HepG2 (cell line): ENCODE results near the gene FANCG. TPM values are rescaled to one million over a fixed set of nuclear protein-coding genes. Genes with fewer than 3 reads are reported as not detected.
A peak's percentile ranks its signal among the peaks of the same experiment; 100 is the strongest.

ENCODE experiments used
- ATRX ChIP-seq: sonication (generic); formaldehyde crosslinking; IDR thresholded peaks from 2 replicates; pipeline ENCODE4 v1.4.0; 2020; ENCODE audit warnings: missing genetic modification reagents, borderline replicate concordance
- EEA1 ChIP-seq: sonication (generic); formaldehyde crosslinking; IDR thresholded peaks from 2 replicates; pipeline ENCODE4 v1.5.1; 2020; ENCODE audit warnings: mild to moderate bottlenecking, missing genetic modification reagents, borderline replicate concordance
- EHMT2 ChIP-seq: fragments of 200-600 bp; sonication (generic); IDR thresholded peaks from 2 replicates; pipeline ENCODE4 v1.7.0; 2017; ENCODE audit warnings: antibody characterized with exemption, low read depth, low read length, borderline replicate concordance
- FOXA3 ChIP-seq: IDR thresholded peaks from 2 replicates; pipeline ENCODE4 v1.6.1; 2016; ENCODE audit warnings: missing genetic modification reagents, missing compliant biosample characterization
- FOXP1 ChIP-seq, 2 experiments: fragments of 450-650 bp in 1 of 2; IDR thresholded peaks; 2 replicates each; pipeline ENCODE4 v1.6.1; 2017 to 2018; ENCODE audit warnings: antibody characterized with exemption in 1 of 2
- HOXA5 ChIP-seq: sonication (generic); formaldehyde crosslinking; IDR thresholded peaks from 2 replicates; pipeline ENCODE4 v1.4.0; 2020; ENCODE audit warnings: missing genetic modification reagents
- ISX ChIP-seq: sonication (generic); formaldehyde crosslinking; conservative IDR thresholded peaks from 2 replicates; pipeline ENCODE4 v1.5.0; 2020; ENCODE audit warnings: missing genetic modification reagents
- KDM5B ChIP-seq: sonication (generic); formaldehyde crosslinking; IDR thresholded peaks from 2 replicates; pipeline ENCODE4 v1.4.0; 2020; ENCODE audit warnings: missing genetic modification reagents, mild to moderate bottlenecking, borderline replicate concordance
- NR3C1 ChIP-seq: sonication (generic); formaldehyde crosslinking; IDR thresholded peaks from 2 replicates; pipeline ENCODE4 v1.4.0; 2020; ENCODE audit warnings: missing genetic modification reagents
- PHF20 ChIP-seq: sonication (generic); formaldehyde crosslinking; IDR thresholded peaks from 2 replicates; pipeline ENCODE4 v1.5.0; 2020; ENCODE audit warnings: mild to moderate bottlenecking, missing genetic modification reagents
- PHF8 ChIP-seq: sonication (generic); formaldehyde crosslinking; IDR thresholded peaks from 2 replicates; pipeline ENCODE4 v1.5.0; 2020; ENCODE audit warnings: missing genetic modification reagents
- RFX3 ChIP-seq: IDR thresholded peaks from 2 replicates; pipeline ENCODE4 v1.6.1; 2016; ENCODE audit warnings: missing biosample characterization, missing genetic modification reagents
- RFX5 ChIP-seq: IDR thresholded peaks from 2 replicates; pipeline ENCODE4 v1.6.1; 2011; ENCODE audit warnings: low read depth, low read length, improper control_type of control experiment
- RXRA ChIP-seq: sonication (generic); formaldehyde crosslinking; IDR thresholded peaks from 2 replicates; pipeline ENCODE4 v1.5.1; 2020; ENCODE audit warnings: missing genetic modification reagents
- SUZ12 ChIP-seq: fragments of 150-350 bp; IDR thresholded peaks from 2 replicates; pipeline ENCODE4 v1.6.1; 2014; ENCODE audit warnings: low read depth, low read length
- TIGD3 ChIP-seq: sonication (generic); formaldehyde crosslinking; IDR thresholded peaks from 2 replicates; pipeline ENCODE4 v1.5.1; 2020; ENCODE audit warnings: mild to moderate bottlenecking, missing genetic modification reagents, borderline replicate concordance
- YY1 ChIP-seq: IDR thresholded peaks from 2 replicates; pipeline ENCODE4 v1.6.1; 2011; ENCODE audit warnings: low read length, low read depth, moderate library complexity, mild to moderate bottlenecking; ENCODE audit not compliant: insufficient read depth, insufficient replicate concordance
- ZFP62 ChIP-seq: sonication (generic); formaldehyde crosslinking; IDR thresholded peaks from 2 replicates; pipeline ENCODE4 v1.4.0; 2020; ENCODE audit warnings: missing genetic modification reagents
- ZNF282 ChIP-seq: fragments of 450-650 bp; IDR thresholded peaks from 2 replicates; pipeline ENCODE4 v1.6.1; 2018; ENCODE audit not compliant: partially characterized antibody
- ZNF496 ChIP-seq: sonication (generic); formaldehyde crosslinking; IDR thresholded peaks from 2 replicates; pipeline ENCODE4 v1.8.1; 2023; ENCODE audit warnings: mild to moderate bottlenecking, moderate library complexity, missing genetic modification reagents; ENCODE audit not compliant: insufficient replicate concordance
- ZNF563 ChIP-seq: sonication (generic); formaldehyde crosslinking; IDR thresholded peaks from 2 replicates; pipeline ENCODE4 v1.8.0; 2022; ENCODE audit warnings: mild to moderate bottlenecking, moderate library complexity, missing genetic modification reagents
- ZNF678 ChIP-seq: sonication (generic); formaldehyde crosslinking; IDR thresholded peaks from 2 replicates; pipeline ENCODE4 v1.4.0; 2020; ENCODE audit warnings: mild to moderate bottlenecking, missing genetic modification reagents
- polyA plus RNA-seq, 8 experiments: library from polyadenylated mRNA; depleted of rRNA in 3 of 8; stranded (reverse) in 7 of 8; unstranded in 1 of 8; fragments of >200 nt; fragmentation: Illumina TruSeq in 4 of 8; extraction: Trizol in 4 of 8; gene quantifications; 2 replicates each; pipeline versions ENCODE4 v1.2.1 to v1.2.3, GENCODE V29; 2011 to 2016; ENCODE audit warnings: low read depth in 4 of 8, missing spikeins in 1 of 8, mixed read lengths in 1 of 8; ENCODE audit not compliant: insufficient read depth in 1 of 8
- total RNA-seq, 5 experiments: library from RNA; depleted of rRNA; stranded (reverse); fragments of >200 nt; fragmentation: Illumina TruSeq; extraction: Trizol; gene quantifications; 2 replicates each; pipeline ENCODE4 v1.2.3, GENCODE V29; 2016; ENCODE audit warnings: low read depth in 1 of 5
- TF ChIP-seq, protein P1 (sequence below): sonication (generic); formaldehyde crosslinking; IDR thresholded peaks from 2 replicates; pipeline ENCODE4 v1.4.0; 2020; ENCODE audit warnings: missing genetic modification reagents
- TF ChIP-seq, protein P2 (sequence below): sonication (generic); formaldehyde crosslinking; IDR thresholded peaks from 2 replicates; pipeline ENCODE4 v1.4.0; 2020; ENCODE audit warnings: missing genetic modification reagents, borderline replicate concordance

Gene FANCG
- total and polyA plus RNA-seq, 2 of the 13 experiments (the other 11 are each of a cell fraction or from before 2014, with no cell fraction given): 14.4 to 45.1 TPM

GRCh38 chr9:35102769-35103659 lies 23.3 kb upstream of the FANCG start, which contains the start of gene STOML2 (continued):
- TF ChIP-seq, protein P1, sequence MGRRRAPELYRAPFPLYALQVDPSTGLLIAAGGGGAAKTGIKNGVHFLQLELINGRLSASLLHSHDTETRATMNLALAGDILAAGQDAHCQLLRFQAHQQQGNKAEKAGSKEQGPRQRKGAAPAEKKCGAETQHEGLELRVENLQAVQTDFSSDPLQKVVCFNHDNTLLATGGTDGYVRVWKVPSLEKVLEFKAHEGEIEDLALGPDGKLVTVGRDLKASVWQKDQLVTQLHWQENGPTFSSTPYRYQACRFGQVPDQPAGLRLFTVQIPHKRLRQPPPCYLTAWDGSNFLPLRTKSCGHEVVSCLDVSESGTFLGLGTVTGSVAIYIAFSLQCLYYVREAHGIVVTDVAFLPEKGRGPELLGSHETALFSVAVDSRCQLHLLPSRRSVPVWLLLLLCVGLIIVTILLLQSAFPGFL (CRISPR knock-in tag): no peak
- TF ChIP-seq RXRA: peak; percentile 72; the same call in 1 of the 2 replicates
- peak; percentile 89 for TF ChIP-seq HOXA5 (CRISPR knock-in tag)
- no peak for TF ChIP-seq ISX
- TF ChIP-seq FOXA3 (CRISPR knock-in tag): peak; percentile 69
- TF ChIP-seq ZNF678 (CRISPR knock-in tag): no peak
- TF ChIP-seq ZFP62: 0 out of 2 replicates have a peak, but pooled peaks have one; percentile 29
- no peak for TF ChIP-seq TIGD3 (CRISPR knock-in tag)
- no peak for TF ChIP-seq FOXP1 (IDR thresholded peaks at IDR 0.05)
- TF ChIP-seq FOXP1 (CRISPR knock-in tag; IDR thresholded peaks at IDR 0.05): 0 out of 2 replicates have a peak, but pooled peaks have one; percentile 12
- TF ChIP-seq PHF8: peak; percentile 95
- TF ChIP-seq, protein P2, sequence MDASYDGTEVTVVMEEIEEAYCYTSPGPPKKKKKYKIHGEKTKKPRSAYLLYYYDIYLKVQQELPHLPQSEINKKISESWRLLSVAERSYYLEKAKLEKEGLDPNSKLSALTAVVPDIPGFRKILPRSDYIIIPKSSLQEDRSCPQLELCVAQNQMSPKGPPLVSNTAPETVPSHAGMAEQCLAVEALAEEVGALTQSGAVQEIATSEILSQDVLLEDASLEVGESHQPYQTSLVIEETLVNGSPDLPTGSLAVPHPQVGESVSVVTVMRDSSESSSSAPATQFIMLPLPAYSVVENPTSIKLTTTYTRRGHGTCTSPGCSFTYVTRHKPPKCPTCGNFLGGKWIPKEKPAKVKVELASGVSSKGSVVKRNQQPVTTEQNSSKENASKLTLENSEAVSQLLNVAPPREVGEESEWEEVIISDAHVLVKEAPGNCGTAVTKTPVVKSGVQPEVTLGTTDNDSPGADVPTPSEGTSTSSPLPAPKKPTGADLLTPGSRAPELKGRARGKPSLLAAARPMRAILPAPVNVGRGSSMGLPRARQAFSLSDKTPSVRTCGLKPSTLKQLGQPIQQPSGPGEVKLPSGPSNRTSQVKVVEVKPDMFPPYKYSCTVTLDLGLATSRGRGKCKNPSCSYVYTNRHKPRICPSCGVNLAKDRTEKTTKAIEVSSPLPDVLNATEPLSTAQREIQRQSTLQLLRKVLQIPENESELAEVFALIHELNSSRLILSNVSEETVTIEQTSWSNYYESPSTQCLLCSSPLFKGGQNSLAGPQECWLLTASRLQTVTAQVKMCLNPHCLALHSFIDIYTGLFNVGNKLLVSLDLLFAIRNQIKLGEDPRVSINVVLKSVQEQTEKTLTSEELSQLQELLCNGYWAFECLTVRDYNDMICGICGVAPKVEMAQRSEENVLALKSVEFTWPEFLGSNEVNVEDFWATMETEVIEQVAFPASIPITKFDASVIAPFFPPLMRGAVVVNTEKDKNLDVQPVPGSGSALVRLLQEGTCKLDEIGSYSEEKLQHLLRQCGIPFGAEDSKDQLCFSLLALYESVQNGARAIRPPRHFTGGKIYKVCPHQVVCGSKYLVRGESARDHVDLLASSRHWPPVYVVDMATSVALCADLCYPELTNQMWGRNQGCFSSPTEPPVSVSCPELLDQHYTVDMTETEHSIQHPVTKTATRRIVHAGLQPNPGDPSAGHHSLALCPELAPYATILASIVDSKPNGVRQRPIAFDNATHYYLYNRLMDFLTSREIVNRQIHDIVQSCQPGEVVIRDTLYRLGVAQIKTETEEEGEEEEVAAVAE (CRISPR knock-in tag): peak; percentile 77; the same call in 1 of the 2 replicates
- TF ChIP-seq EHMT2: no peak; the same call in 1 of the 2 replicates
- TF ChIP-seq PHF20 (CRISPR knock-in tag): peak; percentile 98
- no peak for TF ChIP-seq ZNF496
- TF ChIP-seq RFX5: peak; percentile 87
- TF ChIP-seq EEA1 (CRISPR knock-in tag): 0 out of 2 replicates have a peak, but pooled peaks have one; percentile 74
- TF ChIP-seq RFX3: peak; percentile 93
- TF ChIP-seq NR3C1: no peak
- peak; percentile 59; the same call in 1 of the 2 replicates for TF ChIP-seq KDM5B
- TF ChIP-seq SUZ12: no peak
- 0 out of 2 replicates have a peak, but pooled peaks have one; percentile 38 for TF ChIP-seq ZNF563 (CRISPR knock-in tag)
- TF ChIP-seq YY1: peak; percentile 72
- no peak for TF ChIP-seq ATRX
- TF ChIP-seq ZNF282: no peak
